Measurements from ENCODE around the gene GDPD4. TPM values are rescaled to one million over a fixed set of nuclear protein-coding genes. Genes with fewer than 3 reads are reported as not detected.

The GDPD4 gene
- total RNA-seq, 1 donor from 2014 or later: not detected

DNA sequence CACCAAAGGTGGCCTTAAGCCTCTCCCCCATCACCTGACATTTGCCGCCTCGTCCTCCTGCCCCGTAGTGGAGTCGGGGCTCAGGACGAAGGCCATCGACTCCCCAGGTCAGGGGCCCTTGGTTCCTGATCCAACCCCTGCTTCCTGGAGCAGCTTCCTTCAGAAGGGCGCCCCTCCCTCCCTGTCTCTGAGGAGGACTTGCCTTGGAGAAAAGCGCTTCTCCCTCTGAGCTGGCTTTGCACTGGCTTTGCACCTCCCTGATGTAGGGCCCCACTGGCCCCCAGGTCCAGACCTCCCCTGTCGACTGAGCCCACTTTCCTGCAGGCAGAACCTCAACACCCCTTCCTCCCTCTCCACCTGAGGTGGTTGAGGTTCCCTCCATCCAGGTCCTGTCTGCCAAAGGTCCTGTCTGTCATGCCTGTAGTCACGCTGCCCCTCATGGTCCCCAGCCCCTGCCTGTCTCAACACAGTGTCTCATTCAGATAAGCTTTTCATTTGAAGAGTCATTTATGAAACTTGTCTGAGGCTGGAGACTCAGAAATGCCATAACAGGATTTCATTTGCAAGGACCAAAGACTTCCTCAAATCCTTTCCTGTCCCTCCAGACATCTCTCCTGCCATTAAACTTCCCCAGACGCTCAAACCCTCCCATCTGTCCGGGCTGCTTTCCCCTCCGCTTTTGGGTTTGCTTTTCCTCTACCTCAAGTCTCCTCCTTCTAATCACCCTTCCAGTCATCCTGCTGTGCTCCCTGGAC, 95.0 kb downstream of the GDPD4 start:
- no peak for DNase-seq (ENCODE audit: low spot score)

DNA sequence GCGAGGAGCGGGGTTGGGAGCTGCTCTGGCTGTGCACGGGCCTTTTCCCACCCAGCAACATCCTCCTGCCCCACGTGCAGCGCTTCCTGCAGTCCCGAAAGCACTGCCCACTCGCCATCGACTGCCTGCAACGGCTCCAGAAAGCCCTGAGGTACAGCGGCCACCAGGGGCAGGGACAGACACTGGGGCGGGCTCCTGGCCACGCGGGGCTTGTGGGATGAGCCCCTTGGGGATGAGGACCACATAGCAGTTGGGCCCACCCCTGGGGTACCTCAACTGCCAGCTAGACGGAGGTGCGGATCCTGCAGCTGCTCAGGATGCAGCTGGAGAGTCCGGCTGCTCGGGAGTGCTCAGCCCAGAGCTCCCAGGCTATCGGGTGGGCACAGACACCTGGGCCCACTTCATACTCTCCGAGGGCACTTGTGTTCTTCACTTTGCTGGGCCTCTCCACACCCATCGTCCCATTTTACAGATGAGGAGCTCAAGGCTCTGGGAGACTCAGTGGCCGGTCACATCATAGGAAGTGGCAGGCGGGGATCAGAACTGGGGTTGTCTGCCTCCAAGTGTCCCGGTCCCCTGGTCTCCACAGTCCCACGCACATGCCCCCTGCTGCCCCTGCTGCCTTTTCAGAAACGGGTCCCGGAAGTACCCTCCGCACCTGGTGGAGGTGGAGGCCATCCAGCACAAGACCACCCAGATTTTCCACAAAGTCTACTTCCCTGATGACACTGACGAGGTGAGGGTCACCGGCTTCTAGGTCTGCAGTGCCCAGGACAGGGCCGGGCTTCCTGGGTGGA, 95.8 kb downstream of the GDPD4 start:
- no peak for DNase-seq (ENCODE audit: low spot score)

DNA sequence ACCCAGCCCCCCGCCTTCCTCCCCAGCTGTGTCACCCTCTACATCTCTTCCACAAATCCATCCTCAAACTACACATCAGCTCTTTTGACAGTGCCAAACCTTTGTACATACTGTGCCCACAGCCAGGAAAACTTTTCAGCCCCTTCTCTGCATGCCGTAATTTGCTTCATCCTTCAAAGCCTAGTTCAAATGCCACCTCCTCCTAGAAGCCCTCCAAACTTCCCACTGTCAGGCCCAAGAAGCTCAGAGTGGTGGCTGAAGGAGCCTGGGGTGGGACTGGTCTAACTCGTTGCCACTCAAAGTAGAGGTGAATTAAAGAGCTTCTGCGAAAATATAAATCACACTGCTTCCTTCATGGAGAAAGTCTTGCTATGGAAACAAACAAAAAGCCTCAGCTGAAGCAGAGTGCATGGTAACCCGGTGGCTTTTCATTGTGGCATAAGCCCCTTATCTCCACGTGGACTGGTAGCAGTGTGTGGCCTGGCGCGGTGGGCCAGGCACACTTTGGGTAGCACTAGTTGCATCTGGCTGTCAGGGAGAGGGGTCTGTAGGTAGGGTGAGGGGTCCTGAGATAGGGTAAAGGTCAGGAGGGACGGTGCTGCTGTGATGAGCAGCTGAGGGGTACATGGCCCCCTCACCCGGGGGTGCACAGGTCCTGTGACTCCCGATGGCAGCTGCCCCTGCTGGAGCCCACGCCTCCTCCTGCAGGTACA, 96.6 kb downstream of the GDPD4 start:
- DNase-seq (ENCODE audit: low spot score): no peak

DNA sequence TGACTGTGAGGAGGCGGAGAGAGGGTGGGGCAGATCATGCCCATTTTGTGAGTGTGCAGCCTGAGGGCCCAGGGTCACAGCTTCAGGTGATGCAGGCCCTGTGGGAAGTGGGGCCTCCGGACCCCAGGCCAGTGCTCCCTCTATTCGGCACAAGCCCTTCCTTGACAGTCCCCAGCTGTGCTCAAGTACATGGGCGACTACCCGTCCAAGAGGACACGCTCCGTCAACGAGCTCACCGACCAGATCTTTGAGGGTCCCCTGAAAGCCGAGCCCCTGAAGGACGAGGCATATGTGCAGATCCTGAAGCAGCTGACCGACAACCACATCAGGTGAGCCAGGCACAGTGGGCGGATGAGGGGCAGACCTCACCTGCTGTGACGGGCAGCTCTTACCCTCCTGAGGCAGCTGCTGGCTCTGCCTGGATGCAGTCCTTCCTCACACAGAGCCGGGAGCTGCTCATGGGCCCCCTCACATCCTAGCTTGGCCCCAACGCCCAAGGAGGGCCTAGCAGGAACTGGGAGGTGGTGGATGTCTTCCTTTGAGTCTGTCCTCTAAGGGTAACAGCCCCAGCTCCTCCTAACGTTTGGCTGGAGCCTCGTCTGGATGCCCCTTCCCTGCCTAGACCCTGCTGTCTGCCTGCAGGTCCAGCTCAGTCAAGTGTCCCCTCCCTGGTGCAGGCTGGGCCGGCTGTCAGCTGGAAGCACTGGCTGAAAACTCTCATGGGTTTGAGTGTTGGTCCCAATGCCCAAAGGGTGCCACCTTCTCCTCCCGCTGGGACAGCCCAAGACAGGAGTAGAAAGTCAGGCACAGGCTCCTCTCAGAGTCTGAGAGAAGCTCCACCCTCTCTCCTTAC, 97.4 kb downstream of the GDPD4 start:
- no peak for DNase-seq (ENCODE audit: low spot score)

DNA sequence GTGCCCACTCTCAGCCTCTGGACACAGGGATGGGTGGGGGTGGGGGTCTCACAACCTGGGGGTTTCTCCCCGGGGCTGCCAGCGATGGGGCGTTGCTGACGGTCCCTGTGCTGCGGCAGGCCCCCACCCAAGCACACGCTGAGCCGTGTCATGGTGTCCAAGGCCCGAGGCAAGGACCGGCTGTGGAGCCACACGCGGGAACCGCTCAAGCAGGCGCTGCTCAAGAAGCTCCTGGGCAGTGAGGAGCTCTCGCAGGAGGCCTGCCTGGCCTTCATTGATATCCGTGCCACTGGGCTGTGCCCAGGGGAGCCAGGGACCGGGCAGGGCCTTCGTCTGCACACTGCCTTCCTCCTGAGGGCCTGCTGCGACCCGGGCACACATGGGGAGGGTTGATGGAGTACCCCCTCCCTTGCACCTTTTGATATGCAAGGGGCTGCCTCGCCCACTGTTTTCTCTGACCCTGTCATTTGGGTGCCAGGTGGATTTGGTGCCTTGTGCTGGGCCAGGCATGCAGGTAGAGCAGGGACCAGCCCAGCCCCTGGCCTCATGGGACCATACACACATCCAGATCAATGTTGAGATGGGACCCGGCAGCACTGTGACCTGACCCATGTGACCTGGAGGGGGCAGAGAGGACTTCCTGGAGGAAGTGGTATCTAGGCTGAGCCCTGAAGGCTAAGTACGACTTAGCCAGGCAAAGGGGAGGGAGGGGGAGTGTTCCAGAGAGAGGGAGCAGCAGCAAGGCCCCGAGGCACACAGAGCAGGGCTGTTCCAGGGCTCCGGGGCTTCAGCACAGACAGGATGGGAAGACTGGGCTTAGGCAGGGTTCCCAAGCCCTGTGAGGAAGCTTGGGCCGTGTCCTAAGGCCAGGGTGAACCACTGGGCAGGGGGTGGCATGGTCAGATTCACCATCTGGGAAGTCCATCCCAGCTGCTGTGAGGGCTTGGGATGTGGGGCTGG, 98.3 kb downstream of the GDPD4 start:
- no peak for DNase-seq (ENCODE audit: low spot score)

DNA sequence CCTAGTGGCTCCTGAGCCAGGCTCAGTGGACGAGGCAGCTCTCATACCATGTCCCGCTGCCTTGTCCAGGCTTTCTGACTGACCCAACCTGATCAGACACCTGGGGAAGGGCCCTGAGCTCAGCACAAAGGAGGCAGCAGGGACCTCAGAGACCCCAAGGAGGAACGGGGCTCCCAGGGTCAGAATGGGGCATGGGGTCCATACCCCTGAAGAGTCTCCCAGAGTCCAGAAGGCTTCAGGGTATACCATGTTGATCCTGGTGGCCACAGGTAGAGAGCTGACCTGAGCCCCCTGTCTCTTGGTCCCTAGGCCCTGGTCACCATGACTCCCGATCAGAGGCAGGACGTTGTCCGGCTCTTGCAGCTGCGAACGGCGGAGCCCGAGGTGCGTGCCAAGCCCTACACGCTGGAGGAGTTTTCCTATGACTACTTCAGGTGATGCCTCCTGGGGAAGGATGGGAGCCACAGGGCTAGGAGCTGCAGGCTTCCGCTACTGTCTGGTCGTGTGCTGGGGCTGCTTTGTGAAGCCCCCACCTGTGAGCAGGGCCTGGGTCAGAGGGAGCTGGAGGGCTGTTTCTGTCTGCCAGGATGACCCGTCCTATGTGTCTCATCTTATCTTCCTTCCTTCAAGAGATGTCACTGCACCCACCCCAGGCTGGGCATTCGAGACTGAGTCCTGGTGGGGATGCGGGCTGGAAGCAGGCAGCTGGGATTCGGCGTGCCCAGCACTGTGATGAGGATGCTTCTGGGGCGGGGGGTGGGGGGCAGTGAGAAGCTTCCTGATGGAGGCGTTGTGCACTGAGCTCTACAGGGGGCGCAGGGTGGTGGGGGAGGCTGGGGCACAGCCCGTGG, 99.3 kb downstream of the GDPD4 start:
- no peak for DNase-seq (ENCODE audit: low spot score)

DNA sequence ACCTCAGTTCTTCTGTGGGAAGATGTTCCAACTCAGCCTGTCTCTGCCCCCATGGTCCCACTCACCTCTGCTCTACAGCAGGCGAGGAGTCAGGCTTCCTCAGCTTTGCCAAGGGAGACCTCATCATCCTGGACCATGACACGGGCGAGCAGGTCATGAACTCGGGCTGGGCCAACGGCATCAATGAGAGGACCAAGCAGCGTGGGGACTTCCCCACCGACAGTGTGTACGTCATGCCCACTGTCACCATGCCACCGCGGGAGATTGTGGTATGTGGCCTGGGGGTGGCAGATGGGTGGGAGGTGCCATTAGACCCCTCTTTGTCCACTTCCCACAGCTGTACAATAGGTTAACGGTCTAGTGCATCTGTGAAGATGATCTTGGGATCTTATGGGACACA, 100.1 kb downstream of the GDPD4 start:
- no peak for DNase-seq (ENCODE audit: low spot score)

DNA sequence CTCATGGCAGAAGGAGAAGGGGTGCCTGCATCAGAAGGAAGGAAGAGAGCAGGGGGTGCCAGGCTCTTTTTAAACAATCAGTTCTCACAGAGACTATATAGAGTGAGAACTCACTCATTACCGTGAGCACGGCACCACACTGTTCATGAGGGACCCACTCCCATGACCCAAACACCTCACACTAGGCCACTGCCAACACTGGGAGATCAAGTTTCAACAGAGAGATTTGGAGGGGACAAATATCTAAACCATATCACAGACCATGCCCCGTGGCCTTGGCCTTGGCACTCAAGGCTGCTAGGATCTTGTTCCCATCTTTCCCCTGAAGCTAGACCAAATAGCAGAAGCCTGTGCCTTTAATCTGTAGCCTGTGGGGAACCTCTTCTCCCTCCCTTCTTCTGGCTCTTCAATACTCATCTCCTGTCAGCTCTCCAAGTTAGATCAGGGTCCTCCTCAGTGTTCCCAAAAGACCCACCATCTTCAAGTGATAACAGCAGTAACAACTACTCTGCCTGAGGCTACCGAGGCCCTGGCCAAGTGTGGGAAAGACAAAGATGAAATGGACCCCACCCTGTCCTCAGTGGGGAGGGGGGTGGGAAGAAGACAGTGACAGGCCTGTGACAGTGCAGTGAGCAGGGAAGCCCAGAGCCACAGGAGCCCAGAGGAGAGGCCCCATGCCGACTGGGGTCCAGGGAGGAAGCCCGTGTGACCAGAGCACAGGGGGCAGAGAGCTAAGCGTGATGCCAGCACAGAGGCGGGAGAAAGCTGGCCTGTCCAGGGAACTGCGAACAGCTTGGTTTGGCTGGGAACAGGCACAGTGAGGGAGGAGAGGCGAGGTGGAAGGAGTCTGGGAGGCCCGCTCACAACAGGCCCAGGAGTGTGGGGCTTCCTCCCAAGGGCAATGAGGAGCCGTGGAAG, 100.9 kb downstream of the GDPD4 start:
- DNase-seq (ENCODE audit: low spot score): no peak

DNA sequence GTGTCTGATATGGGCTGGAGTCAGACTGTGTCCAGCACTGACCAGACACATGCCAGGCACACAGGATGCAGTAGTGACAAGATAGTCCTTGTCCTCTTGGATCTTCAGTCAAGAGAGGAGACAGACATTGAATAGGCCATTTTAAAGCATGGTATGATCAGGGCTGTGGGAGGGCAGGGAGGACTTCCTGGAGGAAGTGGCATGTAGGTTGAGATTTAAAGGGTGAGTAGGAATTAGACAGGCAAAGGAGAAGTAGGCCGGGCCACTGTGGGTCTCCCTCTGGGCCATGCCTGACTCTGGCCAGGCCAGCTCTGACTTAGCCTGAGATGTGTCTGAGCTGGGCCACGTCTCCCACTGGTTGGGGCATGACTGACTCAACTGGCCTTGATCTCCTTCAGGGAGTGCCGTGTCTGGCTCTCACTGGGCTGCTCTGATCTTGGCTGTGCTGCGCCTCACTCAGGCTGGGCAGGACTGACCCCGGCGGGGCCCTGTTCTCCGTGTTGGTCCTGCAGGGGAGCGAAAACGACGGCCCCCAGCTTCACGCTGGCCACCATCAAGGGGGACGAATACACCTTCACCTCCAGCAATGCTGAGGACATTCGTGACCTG, 102.2 kb downstream of the GDPD4 start:
- no peak for DNase-seq (ENCODE audit: low spot score)

DNA sequence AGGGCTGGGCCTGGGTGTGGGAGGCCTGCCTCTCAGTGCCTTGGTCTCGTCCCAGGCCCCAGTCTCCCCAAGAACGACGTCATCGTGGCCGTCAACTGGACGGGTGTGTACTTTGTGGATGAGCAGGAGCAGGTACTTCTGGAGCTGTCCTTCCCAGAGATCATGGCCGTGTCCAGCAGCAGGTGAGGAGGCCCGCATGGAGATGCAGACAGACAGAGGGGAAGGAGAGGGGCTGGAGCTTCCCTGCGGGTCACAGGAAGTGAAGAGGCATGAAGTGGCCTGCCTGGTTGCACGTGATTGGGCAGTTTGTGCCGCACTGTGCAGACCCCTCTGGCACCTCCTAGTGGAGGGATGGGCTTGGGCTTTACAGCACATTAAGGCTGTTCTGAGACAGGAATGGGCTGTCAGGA, 103.0 kb downstream of the GDPD4 start:
- DNase-seq (ENCODE audit: low spot score): no peak

DNA sequence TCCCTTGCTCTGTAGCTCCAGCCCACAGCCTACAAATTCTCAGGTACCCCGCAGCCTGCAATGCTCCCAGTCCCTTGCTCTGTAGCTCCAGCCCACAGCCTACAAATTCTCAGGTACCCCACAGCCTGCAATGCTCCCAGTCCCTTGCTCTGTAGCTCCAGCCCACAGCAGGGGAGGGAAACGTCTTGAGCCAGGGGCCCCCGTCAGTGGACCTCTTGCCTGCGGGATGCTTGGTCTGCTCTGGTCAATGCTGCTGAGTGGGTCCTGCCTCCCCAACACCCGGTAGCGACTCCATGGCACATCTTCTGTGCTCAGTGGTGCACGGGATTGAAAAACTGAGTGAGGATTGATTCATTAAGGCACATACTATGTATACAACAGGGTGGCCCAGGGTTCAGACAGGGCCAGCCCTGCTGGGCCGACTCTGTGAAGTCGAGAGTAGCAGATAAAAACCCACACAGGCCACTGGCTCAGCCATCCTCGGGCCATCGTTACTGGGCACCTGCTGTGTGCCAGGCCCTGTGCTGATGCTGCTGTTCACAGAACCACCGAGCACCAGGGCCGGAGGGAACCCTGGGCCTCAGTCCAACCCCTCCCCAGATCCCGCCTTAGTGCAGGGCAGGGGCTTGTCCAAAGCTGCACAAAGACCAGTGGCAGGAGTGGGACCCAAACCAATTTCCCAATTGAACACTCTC, 103.7 kb downstream of the GDPD4 start:
- no peak for DNase-seq (ENCODE audit: low spot score)

DNA sequence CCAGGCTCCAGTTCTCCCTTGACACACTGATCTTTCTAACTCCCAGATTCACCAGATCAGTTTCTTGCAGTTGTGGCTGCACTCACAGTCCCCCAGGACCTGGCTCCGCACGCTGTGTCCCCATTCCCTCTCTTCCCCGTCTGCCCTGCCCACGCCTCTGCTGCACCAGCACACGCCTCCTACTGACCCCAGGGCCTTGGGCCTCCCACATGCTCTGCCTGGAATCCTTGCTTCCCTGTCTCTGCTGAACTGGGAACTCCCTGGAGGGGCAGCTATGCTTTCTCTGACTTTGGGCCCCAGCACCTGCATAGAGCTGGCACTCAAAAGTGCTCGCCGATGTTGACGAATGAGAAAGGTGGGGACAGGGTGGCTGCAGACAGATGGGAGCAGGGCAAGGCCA, 104.5 kb downstream of the GDPD4 start:
- no peak for DNase-seq (ENCODE audit: low spot score)

DNA sequence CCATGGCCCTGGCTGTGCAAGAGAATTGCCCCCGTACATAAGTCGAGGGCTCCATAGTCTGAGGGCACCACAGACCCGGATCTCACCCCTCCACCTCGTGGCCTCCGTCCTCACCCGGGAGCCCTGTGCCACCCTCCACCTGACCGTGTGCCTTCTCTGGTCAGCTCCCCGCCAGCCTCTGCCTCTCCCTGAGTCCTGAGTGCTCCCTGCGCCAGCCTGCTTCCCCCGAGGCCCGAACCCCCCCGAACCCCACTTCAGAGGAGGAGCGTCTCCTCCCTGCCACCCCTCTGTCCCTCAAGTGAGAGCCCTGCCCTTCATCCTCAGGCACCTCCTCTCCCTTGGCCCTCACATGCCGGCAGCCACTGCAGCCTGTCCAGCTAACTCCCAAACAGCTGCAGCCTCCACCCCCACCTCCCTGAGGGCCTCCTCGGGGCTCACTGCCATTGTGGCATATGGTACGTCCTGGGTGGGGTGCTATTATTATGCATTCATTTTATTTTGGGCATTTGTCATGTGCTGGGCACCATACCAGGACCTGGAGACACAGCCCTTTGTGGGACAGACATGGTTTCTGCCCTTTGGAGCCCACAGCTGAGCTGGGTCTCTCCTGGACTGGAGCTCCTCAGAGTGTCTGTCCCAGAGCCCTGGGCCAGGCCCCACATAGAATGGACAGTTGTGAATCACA, 106.3 kb downstream of the GDPD4 start:
- no peak for DNase-seq (ENCODE audit: low spot score)

DNA sequence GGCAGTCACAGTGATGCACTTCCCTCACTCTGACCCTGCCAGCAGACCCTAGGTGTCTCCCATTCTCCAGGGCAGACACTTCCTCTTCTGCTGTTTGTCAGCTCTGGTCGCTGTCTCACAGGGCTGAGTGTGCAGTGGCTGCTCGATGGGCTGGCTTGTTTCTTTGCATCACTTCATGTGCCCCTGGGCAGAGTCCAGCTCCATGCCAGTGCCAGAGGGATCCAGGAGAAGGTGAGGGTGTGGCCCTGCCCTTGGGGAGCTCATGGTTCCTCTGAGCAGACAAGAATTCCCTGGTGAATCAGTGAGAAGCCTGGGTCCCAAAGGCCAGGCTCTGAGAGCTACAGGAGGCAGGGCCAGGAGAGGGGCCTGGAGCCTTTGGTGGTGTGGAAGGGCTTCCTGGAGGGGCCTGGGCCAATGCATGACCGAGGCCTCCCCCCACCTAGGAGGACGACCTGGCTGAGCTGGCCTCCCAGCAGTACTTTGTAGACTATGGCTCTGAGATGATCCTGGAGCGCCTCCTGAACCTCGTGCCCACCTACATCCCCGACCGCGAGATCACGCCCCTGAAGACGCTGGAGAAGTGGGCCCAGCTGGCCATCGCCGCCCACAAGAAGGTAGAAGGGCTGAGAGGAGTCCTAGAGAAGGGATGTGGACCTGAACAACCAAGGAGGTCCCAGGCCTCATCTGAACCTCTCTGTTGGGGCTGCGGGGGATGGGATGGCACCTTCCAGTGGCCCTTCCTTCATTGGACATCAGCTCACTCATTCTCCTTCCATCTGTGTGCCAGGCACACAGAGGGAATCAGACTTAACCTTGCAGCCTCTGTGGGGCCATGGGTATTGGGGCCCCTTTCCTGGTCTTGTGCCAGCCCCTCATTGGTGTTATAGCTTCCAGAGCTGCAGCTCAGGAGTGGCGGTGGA, 107.3 kb downstream of the GDPD4 start:
- DNase-seq (ENCODE audit: low spot score): no peak

DNA sequence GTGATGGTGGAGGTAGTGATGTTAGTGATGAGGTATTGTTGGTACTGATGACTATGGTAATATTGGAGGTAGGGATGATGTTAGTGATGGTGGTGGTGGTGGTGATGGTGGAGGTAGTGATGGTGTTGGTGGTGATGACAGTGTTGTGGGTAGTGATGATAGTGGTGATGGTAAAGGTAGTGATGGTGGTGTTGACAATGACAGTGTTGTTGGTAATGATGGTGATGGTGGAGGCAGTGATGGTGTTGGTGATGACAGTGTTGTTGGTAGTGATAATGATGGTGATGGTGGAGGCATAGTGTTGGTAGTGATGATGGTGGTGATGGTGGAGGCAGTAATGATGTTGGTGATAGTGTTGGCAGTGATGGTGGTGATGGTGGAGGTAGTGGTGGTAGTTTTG, 108.3 kb downstream of the GDPD4 start:
- DNase-seq (ENCODE audit: low spot score): no peak
